NB4 (cell line): Measurements from ENCODE around the gene HCN2.

Experiments used
- DNase-seq: peaks from one replicate; pipeline ENCODE4 v3.0.0; 2010; ENCODE audit warnings: low read depth
- H3K4me3 ChIP-seq: one replicate; pipeline ENCODE4 v1.5.1; 2011; ENCODE audit warnings: mild to moderate bottlenecking, low read depth, low read length, moderate library complexity
- MYC ChIP-seq: IDR thresholded peaks from 2 replicates; pipeline ENCODE4 v1.6.1; 2011; ENCODE audit warnings: low read depth, low read length
- POLR2A ChIP-seq: IDR thresholded peaks from 2 replicates; pipeline ENCODE4 v1.6.1; 2011; ENCODE audit warnings: mild to moderate bottlenecking; ENCODE audit not compliant: insufficient read length; ENCODE audit errors: extremely low read depth
- TF ChIP-seq, protein P1 (sequence below): IDR thresholded peaks from one replicate; pipeline ENCODE4 v1.5.1; 2012; ENCODE audit warnings: low read depth, low read length
- TF ChIP-seq, protein P2 (sequence below): IDR thresholded peaks from 2 replicates; pipeline ENCODE4 v1.6.1; 2011; ENCODE audit warnings: low read depth, low read length

The HCN2 gene

DNA sequence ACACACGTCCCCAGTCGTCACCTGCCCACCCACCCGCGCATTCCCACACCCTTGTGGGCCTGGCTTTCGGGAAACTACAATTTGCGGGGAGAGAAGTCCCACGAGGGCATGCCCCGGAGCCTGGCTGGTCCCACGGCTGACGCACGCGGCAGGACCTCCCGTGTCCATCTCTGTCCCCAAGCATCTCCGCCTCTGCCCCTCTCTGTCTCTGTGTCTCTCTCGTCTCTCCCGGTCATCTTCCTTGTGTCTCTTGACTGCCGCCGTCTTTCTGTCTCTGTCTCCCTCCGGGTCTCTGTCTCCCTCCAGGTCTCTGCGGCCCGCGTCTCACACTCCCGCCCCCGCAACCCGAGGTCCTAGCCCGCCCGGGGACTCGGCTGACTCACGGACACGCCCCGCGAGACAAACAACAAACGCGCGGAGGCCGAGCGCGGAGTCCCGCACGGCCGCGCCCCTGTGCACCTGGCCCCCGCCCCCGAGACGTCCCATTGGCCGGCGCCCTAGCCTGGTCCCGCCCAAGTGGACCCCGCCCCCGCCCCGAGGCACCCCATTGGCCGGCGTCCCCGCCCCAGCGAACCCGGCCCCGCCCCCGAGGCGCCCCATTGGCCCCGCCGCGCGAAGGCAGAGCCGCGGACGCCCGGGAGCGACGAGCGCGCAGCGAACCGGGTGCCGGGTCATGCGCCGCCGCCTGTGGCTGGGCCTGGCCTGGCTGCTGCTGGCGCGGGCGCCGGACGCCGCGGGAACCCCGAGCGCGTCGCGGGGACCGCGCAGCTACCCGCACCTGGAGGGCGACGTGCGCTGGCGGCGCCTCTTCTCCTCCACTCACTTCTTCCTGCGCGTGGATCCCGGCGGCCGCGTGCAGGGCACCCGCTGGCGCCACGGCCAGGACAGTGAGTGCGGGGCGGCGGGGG lies 49.8 kb downstream of the HCN2 start, which contains the start of gene FGF22:
FGF22 (plus strand) TSS at position 627 of the 908 bp plus-strand sequence; CDS start at position 674, 47 bp downstream.
- peak; percentile 80 for DNase-seq
- TF ChIP-seq, protein P1, sequence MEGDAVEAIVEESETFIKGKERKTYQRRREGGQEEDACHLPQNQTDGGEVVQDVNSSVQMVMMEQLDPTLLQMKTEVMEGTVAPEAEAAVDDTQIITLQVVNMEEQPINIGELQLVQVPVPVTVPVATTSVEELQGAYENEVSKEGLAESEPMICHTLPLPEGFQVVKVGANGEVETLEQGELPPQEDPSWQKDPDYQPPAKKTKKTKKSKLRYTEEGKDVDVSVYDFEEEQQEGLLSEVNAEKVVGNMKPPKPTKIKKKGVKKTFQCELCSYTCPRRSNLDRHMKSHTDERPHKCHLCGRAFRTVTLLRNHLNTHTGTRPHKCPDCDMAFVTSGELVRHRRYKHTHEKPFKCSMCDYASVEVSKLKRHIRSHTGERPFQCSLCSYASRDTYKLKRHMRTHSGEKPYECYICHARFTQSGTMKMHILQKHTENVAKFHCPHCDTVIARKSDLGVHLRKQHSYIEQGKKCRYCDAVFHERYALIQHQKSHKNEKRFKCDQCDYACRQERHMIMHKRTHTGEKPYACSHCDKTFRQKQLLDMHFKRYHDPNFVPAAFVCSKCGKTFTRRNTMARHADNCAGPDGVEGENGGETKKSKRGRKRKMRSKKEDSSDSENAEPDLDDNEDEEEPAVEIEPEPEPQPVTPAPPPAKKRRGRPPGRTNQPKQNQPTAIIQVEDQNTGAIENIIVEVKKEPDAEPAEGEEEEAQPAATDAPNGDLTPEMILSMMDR: no peak
- TF ChIP-seq, protein P2, sequence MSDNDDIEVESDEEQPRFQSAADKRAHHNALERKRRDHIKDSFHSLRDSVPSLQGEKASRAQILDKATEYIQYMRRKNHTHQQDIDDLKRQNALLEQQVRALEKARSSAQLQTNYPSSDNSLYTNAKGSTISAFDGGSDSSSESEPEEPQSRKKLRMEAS: no peak
- TF ChIP-seq MYC: no peak
- TF ChIP-seq POLR2A: no peak
- H3K4me3 ChIP-seq: no peak within 1 kb of the TSS

DNA sequence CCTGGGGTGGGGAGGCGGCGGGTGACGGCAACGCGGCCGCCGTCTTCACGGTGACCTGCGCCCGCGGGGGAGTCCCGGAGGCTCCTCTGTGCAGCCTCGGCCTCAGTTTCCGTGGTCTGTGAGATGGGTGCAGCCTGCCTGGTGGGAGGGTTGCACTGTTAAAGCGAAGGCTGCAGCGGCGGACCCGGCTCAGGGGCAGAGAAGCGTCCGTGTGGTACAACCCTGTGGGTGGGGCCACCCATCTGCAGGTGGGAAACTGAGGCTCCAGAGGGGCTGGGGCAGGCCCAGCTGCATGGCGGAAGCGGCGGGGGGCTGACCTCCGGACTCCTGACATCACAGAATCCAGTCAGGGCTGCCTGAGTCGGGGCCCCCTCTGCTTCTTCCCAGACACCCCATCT lies 50.5 kb downstream of the HCN2 start:
- TF ChIP-seq MYC (no peak), POLR2A (no peak)
- TF ChIP-seq, protein P2: no peak
- TF ChIP-seq, protein P1: no peak
- no peak overlapping the region for H3K4me3 ChIP-seq
- DNase-seq: no peak

DNA sequence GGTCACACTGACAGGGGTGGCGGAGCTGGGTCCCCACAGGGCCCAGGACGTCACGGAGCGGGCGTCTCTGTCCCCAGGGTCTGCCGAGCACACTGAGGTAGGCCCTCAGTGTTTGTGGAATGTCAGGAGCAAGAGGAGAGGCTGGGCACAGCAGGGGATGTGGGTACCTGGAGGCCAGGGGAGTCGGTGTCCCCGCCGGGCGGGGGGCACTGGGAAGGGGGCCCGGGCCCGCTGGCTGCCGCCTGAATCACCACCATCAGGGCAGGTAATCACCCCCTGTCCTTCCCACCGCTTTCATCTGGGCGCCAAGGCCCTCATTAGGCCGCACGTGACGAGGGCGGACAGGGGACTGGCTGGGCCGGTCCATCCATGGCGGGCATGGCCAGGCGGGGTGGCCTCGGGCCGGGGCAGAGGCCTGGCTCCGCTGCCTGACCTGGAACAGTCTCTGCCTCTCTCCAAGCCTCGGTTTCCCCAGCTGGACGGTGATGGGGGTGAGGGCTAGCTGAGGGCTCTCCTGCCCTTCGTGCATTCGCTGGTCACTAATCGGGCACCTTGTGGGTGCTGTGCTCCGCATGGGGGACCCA lies 51.0 kb downstream of the HCN2 start:
- TF ChIP-seq, protein P1: no peak
- TF ChIP-seq POLR2A: no peak
- no peak overlapping the region for H3K4me3 ChIP-seq
- DNase-seq: no peak

DNA sequence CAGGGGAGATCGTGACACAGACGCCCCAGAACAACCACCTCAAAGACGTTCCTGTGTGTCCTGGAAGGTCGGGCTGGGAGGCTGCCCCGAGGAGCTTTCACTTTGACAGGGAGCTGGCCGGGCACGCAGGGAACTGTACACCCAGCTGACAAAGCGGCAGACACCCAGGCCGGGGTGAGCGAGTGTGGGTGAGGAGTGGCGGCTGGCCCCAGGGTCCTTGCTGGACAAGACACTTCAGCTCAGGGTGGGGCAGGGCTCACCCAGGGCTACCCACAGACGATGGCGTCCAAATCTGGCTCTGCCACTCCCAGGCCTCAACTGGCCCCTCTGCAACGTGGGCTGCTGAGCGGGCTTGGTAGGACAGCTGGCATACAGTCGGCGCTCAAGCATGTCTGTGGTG lies 52.0 kb downstream of the HCN2 start:
- DNase-seq: no peak
- TF ChIP-seq, protein P1: no peak
- TF ChIP-seq MYC: no peak
- TF ChIP-seq POLR2A: no peak
- TF ChIP-seq, protein P2: no peak
- no peak overlapping the region for H3K4me3 ChIP-seq

DNA sequence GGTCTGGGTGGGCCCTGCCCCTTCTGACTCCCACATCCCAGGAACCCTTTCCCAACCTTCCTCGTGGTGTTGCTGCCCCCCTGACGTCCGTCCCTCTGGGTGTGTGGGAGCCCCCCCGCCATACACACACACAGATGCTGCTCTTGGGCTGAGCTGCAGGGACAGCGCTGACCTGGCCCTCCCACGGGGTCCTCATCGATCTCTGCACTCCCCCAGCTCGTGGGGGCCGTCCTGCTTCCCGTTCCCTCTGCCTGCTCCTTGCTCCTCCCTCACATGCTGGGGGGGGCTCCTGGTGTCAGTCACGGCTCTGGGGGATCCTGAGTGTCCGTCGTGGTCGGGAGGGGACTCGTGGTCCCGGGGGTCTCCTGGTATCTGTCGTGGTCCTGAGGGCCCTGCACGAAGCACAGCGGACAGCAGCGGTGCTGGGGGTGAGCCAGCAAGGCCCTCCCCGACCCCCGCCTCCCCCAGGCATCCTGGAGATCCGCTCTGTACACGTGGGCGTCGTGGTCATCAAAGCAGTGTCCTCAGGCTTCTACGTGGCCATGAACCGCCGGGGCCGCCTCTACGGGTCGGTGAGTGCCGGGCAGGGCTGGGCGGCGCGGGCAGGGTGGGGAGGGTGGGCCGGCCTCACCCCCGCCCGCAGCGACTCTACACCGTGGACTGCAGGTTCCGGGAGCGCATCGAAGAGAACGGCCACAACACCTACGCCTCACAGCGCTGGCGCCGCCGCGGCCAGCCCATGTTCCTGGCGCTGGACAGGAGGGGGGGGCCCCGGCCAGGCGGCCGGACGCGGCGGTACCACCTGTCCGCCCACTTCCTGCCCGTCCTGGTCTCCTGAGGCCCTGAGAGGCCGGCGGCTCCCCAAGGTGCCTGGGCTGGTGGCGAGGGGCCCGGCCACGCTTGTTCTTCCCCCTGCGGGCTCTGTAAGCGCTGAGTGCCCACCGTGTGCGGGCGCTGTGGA lies 53.4 kb downstream of the HCN2 start:
- peak; percentile 44 for DNase-seq
- H3K4me3 ChIP-seq: no peak overlapping the region
- TF ChIP-seq POLR2A (no peak), MYC (no peak)
- TF ChIP-seq, protein P2: no peak
